K562 (cell line): ENCODE data around the gene ZNF692. TPM values are rescaled to one million over a fixed set of nuclear protein-coding genes. Genes with fewer than 3 reads are reported as not detected.

ENCODE experiments used
- ATAC-seq: fragments of 200-7000 bp; cut with Tn5 transposase; 3 replicates; pipeline ENCODE4 v1.9.1; 2020; ENCODE audit warnings: moderate library complexity
- BruUV-seq: library from RNA; stranded (reverse); fragments of 400-500 nt; replicated peaks from 2 replicates; lab custom pipeline; 2021; lab: Mats Ljungman, UMichigan
- CTCF ChIA-PET: fragments of 300-600 bp; formaldehyde crosslinking; extraction: SDS; loops from one replicate; lab custom pipeline; 2021; ENCODE audit warnings: low intra/inter-chr PET ratio; lab: Yijun Ruan, JAX
- POLR2A ChIA-PET: fragments of 300-600, 350-650 bp; sonication (Branson Sonifier 250); formaldehyde crosslinking; extraction: SDS; loops from one replicate; lab custom pipeline; 2021; ENCODE audit warnings: antibody characterized with exemption, inconsistent platforms; lab: Yijun Ruan, JAX
- DNase-seq, 4 experiments: peaks; one replicate each; pipeline versions ENCODE4 v3.0.0 to v3.0.0-alpha.2; 2011 to 2018; ENCODE audit warnings: low spot score in 3 of 4, mixed read lengths in 3 of 4; ENCODE audit errors: extremely low read depth in 1 of 4
- FAIRE-seq: peaks from 2 replicates; lab custom pipeline; 2011; peaks lifted over from hg19 to GRCh38; lab: Jason Lieb, UNC
- H2AFZ ChIP-seq: 2 replicates; pipeline ENCODE4 v1.6.0; 2011; ENCODE audit warnings: low read depth, low read length, control low read depth, inconsistent platforms
- H3K27ac ChIP-seq: fragments of 200-600 bp; 3 replicates; pipeline ENCODE4 v1.8.0; 2011; ENCODE audit warnings: low read depth, mild to moderate bottlenecking, control low read depth, inconsistent platforms, low read length, moderate library complexity, mixed read lengths; ENCODE audit errors: extremely low read depth
- H3K27me3 ChIP-seq, 2 experiments: fragments of 300-600 bp in 1 of 2; 2 replicates in 1 of 2; 3 replicates in 1 of 2; pipeline versions ENCODE4 v1.6.0 to v1.8.0; 2011; ENCODE audit warnings: inconsistent platforms in 2 of 2, low read length in 2 of 2, mild to moderate bottlenecking in 1 of 2, mixed read lengths in 1 of 2, moderate library complexity in 1 of 2; ENCODE audit not compliant: control insufficient read depth in 2 of 2, insufficient read depth in 2 of 2
- H3K36me3 ChIP-seq: fragments of 300-600 bp; 3 replicates; pipeline ENCODE4 v1.8.0; 2011; ENCODE audit warnings: mild to moderate bottlenecking, low read length, inconsistent platforms; ENCODE audit not compliant: control insufficient read depth, insufficient read depth
- H3K4me1 ChIP-seq, 2 experiments: fragments of 200-600 bp in 1 of 2; replicated peaks in 1 of 2; 2 replicates in 1 of 2; 3 replicates in 1 of 2; pipeline versions ENCODE4 v1.5.1 to v1.8.0; 2011; ENCODE audit warnings: inconsistent platforms in 2 of 2, low read length in 2 of 2, mild to moderate bottlenecking in 1 of 2, mixed read lengths in 1 of 2, moderate library complexity in 1 of 2; ENCODE audit not compliant: control insufficient read depth in 2 of 2, insufficient read depth in 2 of 2
- H3K4me2 ChIP-seq: 2 replicates; pipeline ENCODE4 v1.6.1; 2011; ENCODE audit warnings: low read length, control low read depth, inconsistent platforms, mixed read lengths; ENCODE audit not compliant: insufficient read depth
- H3K4me3 ChIP-seq: fragments of 200-600 bp; sonication (generic), shearing (Covaris generic); 2 replicates; pipeline ENCODE4 v1.5.1; 2016; ENCODE audit warnings: control low read depth, inconsistent platforms
- H3K79me2 ChIP-seq: fragments of 200-600 bp; 3 replicates; pipeline ENCODE4 v1.8.0; 2011; ENCODE audit warnings: low read length, inconsistent platforms; ENCODE audit not compliant: control insufficient read depth, insufficient read depth
- H3K9ac ChIP-seq, 2 experiments: 2 replicates each; pipeline versions ENCODE4 v1.6.0 to v1.6.1; 2011; ENCODE audit warnings: low read depth in 2 of 2, low read length in 2 of 2, control low read depth in 1 of 2, inconsistent platforms in 1 of 2, mild to moderate bottlenecking in 1 of 2, mixed read lengths in 1 of 2; ENCODE audit not compliant: insufficient read depth in 1 of 2
- H3K9me1 ChIP-seq: one replicate; pipeline ENCODE4 v1.6.0; 2011; ENCODE audit warnings: inconsistent platforms, mild to moderate bottlenecking, low read length, moderate library complexity; ENCODE audit not compliant: control insufficient read depth, insufficient read depth
- H3K9me3 ChIP-seq: replicated peaks from 2 replicates; pipeline ENCODE4 v1.5.1; 2011; ENCODE audit warnings: low read depth, low read length, inconsistent platforms; ENCODE audit not compliant: control insufficient read depth, insufficient read depth
- H4K20me1 ChIP-seq: replicated peaks from 2 replicates; pipeline ENCODE4 v1.6.1; 2011; ENCODE audit warnings: low read length, inconsistent platforms, mixed read lengths; ENCODE audit not compliant: control insufficient read depth, insufficient read depth
- CAMTA2 ChIP-seq: fragments of 250-450 bp; sonication (Bioruptor Pico); conservative IDR thresholded peaks from 2 replicates; pipeline ENCODE4 v1.5.1; 2022
- ELF4 ChIP-seq: fragments of 450-650 bp; formaldehyde crosslinking; IDR thresholded peaks from 2 replicates; pipeline ENCODE4 v1.4.0; 2022; ENCODE audit warnings: missing genetic modification characterization
- GABPB2 ChIP-seq: fragments of 250-450 bp; sonication (Bioruptor Pico); conservative IDR thresholded peaks from 2 replicates; pipeline ENCODE4 v1.5.1; 2021; ENCODE audit warnings: mild to moderate bottlenecking
- KAT7 ChIP-seq: sonication (generic); formaldehyde crosslinking; IDR thresholded peaks from 2 replicates; pipeline ENCODE4 v1.8.0; 2022; ENCODE audit warnings: missing genetic modification reagents, mild to moderate bottlenecking, borderline replicate concordance
- KLF1 ChIP-seq: fragments of 450-650 bp; IDR thresholded peaks from 2 replicates; pipeline ENCODE4 v1.6.1; 2016; ENCODE audit warnings: missing genetic modification characterization, missing compliant biosample characterization
- MCM3 ChIP-seq: fragments of 450-650 bp; IDR thresholded peaks from 2 replicates; pipeline ENCODE4 v1.6.1; 2016
- MEF2D ChIP-seq: conservative IDR thresholded peaks from 2 replicates; pipeline ENCODE4 v1.6.1; 2016; ENCODE audit warnings: low read depth, missing genetic modification characterization, missing compliant biosample characterization
- MIER1 ChIP-seq: fragments of 450-650 bp; IDR thresholded peaks from 2 replicates; pipeline ENCODE4 v1.6.1; 2016; ENCODE audit warnings: antibody characterized with exemption, mild to moderate bottlenecking, low read depth
- POU5F1 ChIP-seq: fragments of 150-350 bp; IDR thresholded peaks from 2 replicates; pipeline ENCODE4 v1.6.1; 2014; ENCODE audit warnings: borderline replicate concordance, low read length, low read depth, mild to moderate bottlenecking; ENCODE audit not compliant: partially characterized antibody
- TEAD4 ChIP-seq, 2 experiments: sonication (generic) in 1 of 2; formaldehyde crosslinking in 1 of 2; IDR thresholded peaks; 2 replicates each; pipeline versions ENCODE4 v1.6.1 to v1.8.0; 2012 to 2022; ENCODE audit warnings: borderline replicate concordance in 1 of 2, inconsistent platforms in 1 of 2, low read length in 1 of 2, mild to moderate bottlenecking in 1 of 2, missing genetic modification reagents in 1 of 2
- THRAP3 ChIP-seq: fragments of 450-650 bp; IDR thresholded peaks from 2 replicates; pipeline ENCODE4 v1.6.1; 2016; ENCODE audit warnings: mild to moderate bottlenecking, inconsistent platforms, borderline replicate concordance
- ZC3H4 ChIP-seq: sonication (generic); formaldehyde crosslinking; IDR thresholded peaks from 2 replicates; pipeline ENCODE4 v1.9.0; 2021; ENCODE audit warnings: missing genetic modification reagents, borderline replicate concordance
- ZNF436 ChIP-seq: fragments of 250-450, 450-650 bp; sonication (Bioruptor Pico); formaldehyde crosslinking; IDR thresholded peaks from 2 replicates; pipeline ENCODE4 v1.7.0; 2020; ENCODE audit warnings: mild to moderate bottlenecking
- ZNF584 ChIP-seq: fragments of 200-800 bp; sonication (Bioruptor generic); IDR thresholded peaks from 2 replicates; pipeline ENCODE4 v1.6.1; 2016; ENCODE audit warnings: low read depth, mild to moderate bottlenecking, missing genetic modification characterization, missing compliant biosample characterization
- ZNF766 ChIP-seq: fragments of 200-800 bp; sonication (Bioruptor generic); conservative IDR thresholded peaks from 2 replicates; pipeline ENCODE4 v1.6.1; 2016; ENCODE audit warnings: missing genetic modification characterization, missing compliant biosample characterization
- WGBS: fragments of 100-300 bp; shearing (Covaris generic); methylation state at CpG from one replicate; pipeline ENCODE4 v1.1.6; 2016; ENCODE audit warnings: low coverage, mixed read lengths; ENCODE audit not compliant: insufficient coverage; ENCODE audit errors: missing lambda C conversion rate; 5-methylcytosine and 5-hydroxymethylcytosine counted together
- in situ Hi-C: fragments of 300-500 bp; cut with MboI; formaldehyde crosslinking; loops from 4 replicates; pipeline ENCODE4 v1.15.0; 2018; ENCODE audit warnings: inconsistent platforms, mixed read lengths
- intact Hi-C: fragments of 100-400 bp; cut with micrococcal nuclease; formaldehyde crosslinking; loops from 2 replicates; pipeline ENCODE4 v1.14.2; 2022
- polyA plus RNA-seq, 8 experiments: library from polyadenylated mRNA; depleted of rRNA in 4 of 8; stranded (reverse) in 5 of 8; unstranded in 3 of 8; fragments of >200 nt; fragmentation: Nextera tagmentation in 2 of 8; fragmentation: Illumina TruSeq in 1 of 8; extraction: Ambion mirVana in 2 of 8; extraction: Trizol in 1 of 8; gene quantifications; 2 replicates each; pipeline versions ENCODE4 v1.2.1 to v1.2.3, GENCODE V29; 2011 to 2014; ENCODE audit warnings: inconsistent platforms in 1 of 8, missing spikeins in 1 of 8
- total RNA-seq, 7 experiments: library from RNA; depleted of rRNA in 6 of 7; stranded (reverse); fragments of >200 nt in 6 of 7; fragmentation: Illumina TruSeq in 2 of 7; extraction: Trizol in 2 of 7; gene quantifications; 2 replicates each; pipeline versions ENCODE4 v1.2.1 to v1.2.3, GENCODE V29; 2011 to 2021; ENCODE audit warnings: low replicate concordance in 1 of 7
- TF ChIP-seq, protein P1 (sequence below), 2 experiments: fragments of 450-650 bp; conservative IDR thresholded peaks; 2 replicates each; pipeline ENCODE4 v1.6.1; 2017; ENCODE audit warnings: mild to moderate bottlenecking in 2 of 2, moderate library complexity in 2 of 2
- TF ChIP-seq, protein P2 (sequence below): sonication (generic); formaldehyde crosslinking; IDR thresholded peaks from 2 replicates; pipeline ENCODE4 v1.8.1; 2023; ENCODE audit warnings: mild to moderate bottlenecking, missing genetic modification reagents

Gene ZNF692
- total and polyA plus RNA-seq, 9 of the 15 experiments (the other 6 are each of a cell fraction or from before 2014, with no cell fraction given), result 8.4 to 143 (median 55.9) TPM

DNA sequence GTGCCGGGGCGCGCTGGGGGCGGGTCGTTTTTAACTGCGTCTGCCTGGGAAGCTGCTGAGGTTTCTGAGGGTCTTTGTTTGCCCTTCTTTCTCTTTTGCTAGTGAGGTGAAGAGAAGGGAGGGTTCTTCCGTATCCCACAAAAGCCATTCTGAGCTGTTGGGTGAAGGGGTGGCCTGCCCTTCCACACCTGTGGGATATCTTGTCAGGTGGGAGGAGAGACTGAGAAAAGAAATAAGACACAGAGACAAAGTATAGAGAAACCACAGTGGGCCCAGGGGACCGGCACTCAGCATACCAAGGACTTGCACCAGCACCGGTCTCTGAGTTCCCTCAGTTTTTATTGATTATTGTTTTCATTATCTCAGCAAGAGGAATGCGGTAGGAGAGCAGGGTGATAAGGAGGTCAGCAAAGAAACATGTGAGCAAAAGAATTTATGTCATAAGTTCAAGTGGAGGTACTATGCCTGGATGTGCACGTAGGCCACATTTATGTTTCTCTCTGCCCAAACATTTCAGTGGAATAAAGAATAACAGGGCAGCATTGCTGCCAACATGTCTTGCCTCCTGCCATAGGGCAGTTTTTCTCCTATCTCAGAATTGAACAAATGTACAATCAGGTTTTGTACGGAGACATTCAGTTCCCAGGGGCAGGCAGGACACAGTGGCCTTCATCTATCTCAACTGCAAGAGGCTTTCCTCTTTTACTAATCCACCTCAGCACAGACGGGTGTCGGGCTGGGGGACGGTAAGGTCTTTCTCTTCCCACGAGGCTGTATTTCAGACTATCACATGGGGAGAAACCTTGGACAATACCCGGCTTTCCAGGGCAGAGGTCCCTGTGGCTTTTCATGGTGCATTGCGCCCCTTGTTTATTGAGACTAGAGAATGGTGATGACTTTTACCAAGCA is 48.1 kb upstream of the ZNF692 start:
- 2% methylated on average over 16 of the region's 18 CpGs for WGBS
- CTCF ChIA-PET, result interaction anchor here (0.6 to 1.1 kb wide), 3 partner anchors 49 to 81 kb away, joined by 3 to 12 read pairs (median 3); partner anchors contain the start of genes SH3BP5L and ZNF692
- peak; percentile 46; the same call in 1 of the 2 replicates for TF ChIP-seq ZC3H4
- no peak for TF ChIP-seq ZNF584 (CRISPR knock-in tag)
- TF ChIP-seq MEF2D (tag), result no peak
- TF ChIP-seq, protein P1, sequence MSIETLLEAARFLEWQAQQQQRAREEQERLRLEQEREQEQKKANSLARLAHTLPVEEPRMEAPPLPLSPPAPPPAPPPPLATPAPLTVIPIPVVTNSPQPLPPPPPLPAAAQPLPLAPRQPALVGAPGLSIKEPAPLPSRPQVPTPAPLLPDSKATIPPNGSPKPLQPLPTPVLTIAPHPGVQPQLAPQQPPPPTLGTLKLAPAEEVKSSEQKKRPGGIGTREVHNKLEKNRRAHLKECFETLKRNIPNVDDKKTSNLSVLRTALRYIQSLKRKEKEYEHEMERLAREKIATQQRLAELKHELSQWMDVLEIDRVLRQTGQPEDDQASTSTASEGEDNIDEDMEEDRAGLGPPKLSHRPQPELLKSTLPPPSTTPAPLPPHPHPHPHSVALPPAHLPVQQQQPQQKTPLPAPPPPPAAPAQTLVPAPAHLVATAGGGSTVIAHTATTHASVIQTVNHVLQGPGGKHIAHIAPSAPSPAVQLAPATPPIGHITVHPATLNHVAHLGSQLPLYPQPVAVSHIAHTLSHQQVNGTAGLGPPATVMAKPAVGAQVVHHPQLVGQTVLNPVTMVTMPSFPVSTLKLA (conservative IDR thresholded peaks at IDR 0.05), result no peak
- TF ChIP-seq ZNF436 (CRISPR knock-in tag), result peak; percentile 30; the same call in 1 of the 2 replicates
- TF ChIP-seq KAT7 (CRISPR knock-in tag), result peak; percentile 81
- peak; percentile 39; the same call in 1 of the 2 replicates for TF ChIP-seq TEAD4 (IDR thresholded peaks at IDR 0.05; ENCODE audit: low read length)
- TF ChIP-seq TEAD4 (CRISPR knock-in tag; IDR thresholded peaks at IDR 0.05; ENCODE audit: borderline replicate concordance), result no peak
- no peak for TF ChIP-seq KLF1 (tag)
- no peak for TF ChIP-seq MIER1
- peak; percentile 88 for TF ChIP-seq ZNF766 (CRISPR knock-in tag)
- no peak for TF ChIP-seq THRAP3
- TF ChIP-seq POU5F1, result no peak
- TF ChIP-seq GABPB2, result no peak
- TF ChIP-seq, protein P2, sequence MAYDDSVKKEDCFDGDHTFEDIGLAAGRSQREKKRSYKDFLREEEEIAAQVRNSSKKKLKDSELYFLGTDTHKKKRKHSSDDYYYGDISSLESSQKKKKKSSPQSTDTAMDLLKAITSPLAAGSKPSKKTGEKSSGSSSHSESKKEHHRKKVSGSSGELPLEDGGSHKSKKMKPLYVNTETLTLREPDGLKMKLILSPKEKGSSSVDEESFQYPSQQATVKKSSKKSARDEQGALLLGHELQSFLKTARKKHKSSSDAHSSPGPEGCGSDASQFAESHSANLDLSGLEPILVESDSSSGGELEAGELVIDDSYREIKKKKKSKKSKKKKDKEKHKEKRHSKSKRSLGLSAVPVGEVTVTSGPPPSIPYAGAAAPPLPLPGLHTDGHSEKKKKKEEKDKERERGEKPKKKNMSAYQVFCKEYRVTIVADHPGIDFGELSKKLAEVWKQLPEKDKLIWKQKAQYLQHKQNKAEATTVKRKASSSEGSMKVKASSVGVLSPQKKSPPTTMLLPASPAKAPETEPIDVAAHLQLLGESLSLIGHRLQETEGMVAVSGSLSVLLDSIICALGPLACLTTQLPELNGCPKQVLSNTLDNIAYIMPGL (CRISPR knock-in tag), result no peak
- TF ChIP-seq ELF4 (CRISPR knock-in tag), result 0 out of 2 replicates have a peak, but pooled peaks have one; percentile 13
- no peak for TF ChIP-seq MCM3
- TF ChIP-seq CAMTA2 (CRISPR knock-in tag), result 0 out of 2 replicates have a peak, but pooled peaks have one; percentile 29

More for the DNA sequence above, 48.1 kb upstream of the ZNF692 start:
- peak; percentile 1; the same call in 1 of the 3 replicates for ATAC-seq
- FAIRE-seq, result no peak
- Histone ChIP-seq H3K27ac (peak overlapping the region; percentile 77), H3K9ac (peak overlapping the region; percentile 80 to 90), H3K27me3 (no peaks in the 10 kb centered on the region), H3K79me2 (peaks cover 58% of the 10 kb centered on the region), H3K4me2 (peak overlapping the region; percentile 90), H3K4me1 (peaks cover 26 to 48% of the 10 kb centered on the region in 2 experiments; a peak in 4 of 5 replicates), H3K4me3 (peak overlapping the region; percentile 58), H3K9me1 (peaks cover 4% of the 10 kb centered on the region), H3K36me3 (peaks cover 36% of the 10 kb centered on the region), H3K9me3 (no peaks in the 10 kb centered on the region), H2AFZ (peak overlapping the region; percentile 9; the same call in 1 of the 2 replicates), H4K20me1 (no peaks in the 10 kb centered on the region)
- in situ Hi-C loops (no loop called here), intact Hi-C loops (loop anchor here (1.0 kb wide), 5 partner anchors 18 to 81 kb away; no protein-coding TSS in a partner anchor)
- no peak for DNase-seq
- TSS peak; percentile 78 for BruUV-seq
- POLR2A ChIA-PET, result interaction anchor here (0.9 to 1.6 kb wide), 3 partner anchors 10 to 69 kb away, joined by 3 to 10 read pairs (median 7); partner anchors contain the start of genes ZNF672 and ZNF692
